MM.1S (cell line): ENCODE measurements around the gene ARID1A.
"Not testable (repeated sequence)": the region's sequence is repeated elsewhere in the genome, so short reads cannot be mapped to it uniquely, and the experiment has no call there.

Source experiments
- CTCF ChIP-seq: fragments of 300-600 bp; sonication (generic); IDR thresholded peaks from 2 replicates; pipeline ENCODE4 v1.5.1; 2016; ENCODE audit warnings: antibody characterized with exemption, low read length, mixed read lengths
- EZH2 ChIP-seq: fragments of 300-600 bp; sonication (generic); optimal IDR thresholded peaks from 2 replicates; pipeline ENCODE3; 2017; ENCODE audit warnings: low read depth, mild to moderate bottlenecking, antibody characterized with exemption, low read length, mixed read lengths

- not testable (repeated sequence) for TF ChIP-seq CTCF, EZH2
Measured at GRCh38 chr1:26668106-26668786, 27.6 kb upstream of the ARID1A start.
